ENCODE measurements around the gene ANK2. TPM values are rescaled to one million over a fixed set of nuclear protein-coding genes. Genes with fewer than 3 reads are reported as not detected.
"Not testable (repeated sequence)": the region's sequence is repeated elsewhere in the genome, so short reads cannot be mapped to it uniquely, and the experiment has no call there.

Gene ANK2
- total RNA-seq, 1 experiment from 2014 or later, result 13.6 TPM

GRCh38 chr4:113209652-113210320 lies 160.3 kb downstream of the ANK2 start:
- DNase-seq (ENCODE audit: low spot score), result no peak

GRCh38 chr4:113212613-113213012 lies 163.2 kb downstream of the ANK2 start:
- DNase-seq (ENCODE audit: low spot score), result no peak

GRCh38 chr4:113221990-113222389 lies 172.5 kb downstream of the ANK2 start:
- no peak for DNase-seq (ENCODE audit: low spot score)

- no peak for DNase-seq (ENCODE audit: low spot score)
Measured at GRCh38 chr4:113222471-113222870, 173.0 kb downstream of the ANK2 start.

GRCh38 chr4:113223001-113223400 lies 173.5 kb downstream of the ANK2 start:
- DNase-seq (ENCODE audit: low spot score), result no peak

GRCh38 chr4:113232194-113232593 lies 182.7 kb downstream of the ANK2 start:
- no peak for DNase-seq (ENCODE audit: low spot score)

- no peak for DNase-seq (ENCODE audit: low spot score)
Measured at GRCh38 chr4:113236916-113237315, 187.5 kb downstream of the ANK2 start.

- DNase-seq (ENCODE audit: low spot score), result no peak
Measured at GRCh38 chr4:113243312-113243711, 193.9 kb downstream of the ANK2 start.

GRCh38 chr4:113244747-113245146 lies 195.3 kb downstream of the ANK2 start:
- DNase-seq (ENCODE audit: low spot score), result not testable (repeated sequence)

GRCh38 chr4:113248320-113248719 lies 198.9 kb downstream of the ANK2 start:
- DNase-seq (ENCODE audit: low spot score), result no peak

GRCh38 chr4:113255628-113256027 lies 206.2 kb downstream of the ANK2 start:
- no peak for DNase-seq (ENCODE audit: low spot score)

- DNase-seq (ENCODE audit: low spot score), result no peak
Measured at GRCh38 chr4:113256946-113257345, 207.5 kb downstream of the ANK2 start.

- no peak for DNase-seq (ENCODE audit: low spot score)
Measured at GRCh38 chr4:113260688-113261087, 211.2 kb downstream of the ANK2 start.

GRCh38 chr4:113263274-113263673 lies 213.8 kb downstream of the ANK2 start:
- DNase-seq (ENCODE audit: low spot score), result no peak

- no peak for DNase-seq (ENCODE audit: low spot score)
Measured at GRCh38 chr4:113270520-113271319, 221.3 kb downstream of the ANK2 start.

- DNase-seq (ENCODE audit: low spot score), result no peak
Measured at GRCh38 chr4:113272523-113272922, 223.1 kb downstream of the ANK2 start.

- no peak for DNase-seq (ENCODE audit: low spot score)
Measured at GRCh38 chr4:113273721-113274220, 224.3 kb downstream of the ANK2 start.

- no peak for DNase-seq (ENCODE audit: low spot score)
Measured at GRCh38 chr4:113276464-113277170, 227.2 kb downstream of the ANK2 start.

GRCh38 chr4:113278324-113278934 lies 229.0 kb downstream of the ANK2 start:
- DNase-seq (ENCODE audit: low spot score), result peak; percentile 73

GRCh38 chr4:113285501-113285900 lies 236.0 kb downstream of the ANK2 start:
- DNase-seq (ENCODE audit: low spot score), result no peak

- no peak for DNase-seq (ENCODE audit: low spot score)
Measured at GRCh38 chr4:113288257-113288656, 238.8 kb downstream of the ANK2 start.

GRCh38 chr4:113288696-113289095 lies 239.2 kb downstream of the ANK2 start:
- DNase-seq (ENCODE audit: low spot score), result no peak
